ENCODE results near the gene LAMP2.

- TF ChIP-seq ZBTB40 (IDR thresholded peaks at IDR 0.05; ENCODE audit: borderline replicate concordance): no peak
- TF ChIP-seq USF1 (IDR thresholded peaks at IDR 0.05; ENCODE audit: borderline replicate concordance, extremely low read length, insufficient read depth, low read depth, low read length): no peak
- TF ChIP-seq TAF1 (IDR thresholded peaks at IDR 0.05; ENCODE audit: borderline replicate concordance, low read depth, low read length): no peak
- no peak for TF ChIP-seq BHLHE40 (IDR thresholded peaks at IDR 0.05; ENCODE audit: borderline replicate concordance in 1 of 2, low read depth in 2 of 2, low read length in 1 of 2)
- no peak for TF ChIP-seq YY1 (IDR thresholded peaks at IDR 0.05; ENCODE audit: low read depth, low read length)
- no peak for TF ChIP-seq CTCF (IDR thresholded peaks at IDR 0.05 in 2 of 3, conservative IDR thresholded peaks at IDR 0.05 in 1 of 3; ENCODE audit: control insufficient read depth in 2 of 3, extremely low read depth in 1 of 3, insufficient read depth in 1 of 3, low read depth in 3 of 3, low read length in 3 of 3)
- TF ChIP-seq SMC3 (IDR thresholded peaks at IDR 0.05; ENCODE audit: borderline replicate concordance, low read length): no peak
These were observed 62.5 kb downstream of the LAMP2 start for GRCh38 chrX:120406638-120407037.

All from GM12878 (cell line).